K562 (cell line): ENCODE measurements around the gene MTREX. TPM values are rescaled to one million over a fixed set of nuclear protein-coding genes. Genes with fewer than 3 reads are reported as not detected.

Source experiments
- ATAC-seq: fragments of 200-7000 bp; cut with Tn5 transposase; 3 replicates; pipeline ENCODE4 v1.9.1; 2020; ENCODE audit warnings: moderate library complexity
- BruUV-seq: library from RNA; stranded (reverse); fragments of 400-500 nt; replicated peaks from 2 replicates; lab custom pipeline; 2021; lab: Mats Ljungman, UMichigan
- CTCF ChIA-PET: fragments of 300-600 bp; formaldehyde crosslinking; extraction: SDS; loops from one replicate; lab custom pipeline; 2021; ENCODE audit warnings: low intra/inter-chr PET ratio; lab: Yijun Ruan, JAX
- POLR2A ChIA-PET: fragments of 300-600, 350-650 bp; sonication (Branson Sonifier 250); formaldehyde crosslinking; extraction: SDS; loops from one replicate; lab custom pipeline; 2021; ENCODE audit warnings: antibody characterized with exemption, inconsistent platforms; lab: Yijun Ruan, JAX
- DNase-seq, 4 experiments: peaks; one replicate each; pipeline versions ENCODE4 v3.0.0 to v3.0.0-alpha.2; 2011 to 2018; ENCODE audit warnings: low spot score in 3 of 4, mixed read lengths in 3 of 4; ENCODE audit errors: extremely low read depth in 1 of 4
- FAIRE-seq: peaks from 2 replicates; lab custom pipeline; 2011; peaks lifted over from hg19 to GRCh38; lab: Jason Lieb, UNC
- H2AFZ ChIP-seq: 2 replicates; pipeline ENCODE4 v1.6.0; 2011; ENCODE audit warnings: low read depth, low read length, control low read depth, inconsistent platforms
- H3K27ac ChIP-seq: fragments of 200-600 bp; 3 replicates; pipeline ENCODE4 v1.8.0; 2011; ENCODE audit warnings: low read depth, mild to moderate bottlenecking, control low read depth, inconsistent platforms, low read length, moderate library complexity, mixed read lengths; ENCODE audit errors: extremely low read depth
- H3K27me3 ChIP-seq, 2 experiments: fragments of 300-600 bp in 1 of 2; 2 replicates in 1 of 2; 3 replicates in 1 of 2; pipeline versions ENCODE4 v1.6.0 to v1.8.0; 2011; ENCODE audit warnings: inconsistent platforms in 2 of 2, low read length in 2 of 2, mild to moderate bottlenecking in 1 of 2, mixed read lengths in 1 of 2, moderate library complexity in 1 of 2; ENCODE audit not compliant: control insufficient read depth in 2 of 2, insufficient read depth in 2 of 2
- H3K36me3 ChIP-seq: fragments of 300-600 bp; 3 replicates; pipeline ENCODE4 v1.8.0; 2011; ENCODE audit warnings: mild to moderate bottlenecking, low read length, inconsistent platforms; ENCODE audit not compliant: control insufficient read depth, insufficient read depth
- H3K4me1 ChIP-seq, 2 experiments: fragments of 200-600 bp in 1 of 2; replicated peaks in 1 of 2; 2 replicates in 1 of 2; 3 replicates in 1 of 2; pipeline versions ENCODE4 v1.5.1 to v1.8.0; 2011; ENCODE audit warnings: inconsistent platforms in 2 of 2, low read length in 2 of 2, mild to moderate bottlenecking in 1 of 2, mixed read lengths in 1 of 2, moderate library complexity in 1 of 2; ENCODE audit not compliant: control insufficient read depth in 2 of 2, insufficient read depth in 2 of 2
- H3K4me2 ChIP-seq: 2 replicates; pipeline ENCODE4 v1.6.1; 2011; ENCODE audit warnings: low read length, control low read depth, inconsistent platforms, mixed read lengths; ENCODE audit not compliant: insufficient read depth
- H3K4me3 ChIP-seq: fragments of 200-600 bp; sonication (generic), shearing (Covaris generic); 2 replicates; pipeline ENCODE4 v1.5.1; 2016; ENCODE audit warnings: control low read depth, inconsistent platforms
- H3K79me2 ChIP-seq: fragments of 200-600 bp; 3 replicates; pipeline ENCODE4 v1.8.0; 2011; ENCODE audit warnings: low read length, inconsistent platforms; ENCODE audit not compliant: control insufficient read depth, insufficient read depth
- H3K9ac ChIP-seq, 2 experiments: 2 replicates each; pipeline versions ENCODE4 v1.6.0 to v1.6.1; 2011; ENCODE audit warnings: low read depth in 2 of 2, low read length in 2 of 2, control low read depth in 1 of 2, inconsistent platforms in 1 of 2, mild to moderate bottlenecking in 1 of 2, mixed read lengths in 1 of 2; ENCODE audit not compliant: insufficient read depth in 1 of 2
- H3K9me1 ChIP-seq: one replicate; pipeline ENCODE4 v1.6.0; 2011; ENCODE audit warnings: inconsistent platforms, mild to moderate bottlenecking, low read length, moderate library complexity; ENCODE audit not compliant: control insufficient read depth, insufficient read depth
- H3K9me3 ChIP-seq: replicated peaks from 2 replicates; pipeline ENCODE4 v1.5.1; 2011; ENCODE audit warnings: low read depth, low read length, inconsistent platforms; ENCODE audit not compliant: control insufficient read depth, insufficient read depth
- H4K20me1 ChIP-seq: replicated peaks from 2 replicates; pipeline ENCODE4 v1.6.1; 2011; ENCODE audit warnings: low read length, inconsistent platforms, mixed read lengths; ENCODE audit not compliant: control insufficient read depth, insufficient read depth
- DACH1 ChIP-seq: fragments of 450-650 bp; IDR thresholded peaks from 2 replicates; pipeline ENCODE4 v1.6.1; 2018; ENCODE audit not compliant: partially characterized antibody
- FOXJ3 ChIP-seq: sonication (generic); formaldehyde crosslinking; IDR thresholded peaks from 2 replicates; pipeline ENCODE4 v1.4.0; 2020; ENCODE audit warnings: mild to moderate bottlenecking, missing genetic modification reagents
- NCOA4 ChIP-seq: fragments of 450-650 bp; IDR thresholded peaks from 2 replicates; pipeline ENCODE4 v1.6.1; 2018; ENCODE audit warnings: mild to moderate bottlenecking; ENCODE audit not compliant: partially characterized antibody
- NFRKB ChIP-seq: fragments of 450-650 bp; IDR thresholded peaks from 2 replicates; pipeline ENCODE4 v1.6.1; 2016; ENCODE audit warnings: low read depth
- NR4A1 ChIP-seq, 2 experiments: fragments of 250-450 bp in 1 of 2; fragments of 450-650 bp in 1 of 2; sonication (Bioruptor Pico) in 1 of 2; IDR thresholded peaks; 2 replicates each; pipeline versions ENCODE4 v1.4.0 to v1.6.1; 2016 to 2020; ENCODE audit warnings: mild to moderate bottlenecking in 2 of 2, missing compliant biosample characterization in 1 of 2, missing genetic modification characterization in 1 of 2, moderate library complexity in 1 of 2
- POLR3A ChIP-seq: IDR thresholded peaks from 2 replicates; pipeline ENCODE4 v1.6.1; 2011; ENCODE audit warnings: borderline replicate concordance, mild to moderate bottlenecking, moderate library complexity; ENCODE audit not compliant: insufficient read length, insufficient read depth; ENCODE audit errors: extremely low read depth
- RBBP5 ChIP-seq: fragments of 200-600 bp; sonication (generic); IDR thresholded peaks from 2 replicates; pipeline ENCODE4 v1.6.1; 2012; ENCODE audit warnings: borderline replicate concordance, mild to moderate bottlenecking, low read length, control low read depth, inconsistent platforms; ENCODE audit not compliant: insufficient read depth, poor library complexity, severe bottlenecking
- SMARCB1 ChIP-seq: IDR thresholded peaks from 2 replicates; pipeline ENCODE4 v1.6.1; 2011; ENCODE audit warnings: improper control_type of control experiment, low read depth; ENCODE audit not compliant: insufficient read length
- SMC3 ChIP-seq: conservative IDR thresholded peaks from 2 replicates; pipeline ENCODE4 v1.6.1; 2011; ENCODE audit warnings: low read depth, low read length, improper control_type of control experiment; ENCODE audit not compliant: insufficient read depth
- ZNF282 ChIP-seq: sonication (generic); formaldehyde crosslinking; IDR thresholded peaks from 2 replicates; pipeline ENCODE4 v1.8.1; 2023; ENCODE audit warnings: missing genetic modification reagents
- WGBS: fragments of 100-300 bp; shearing (Covaris generic); methylation state at CpG from one replicate; pipeline ENCODE4 v1.1.6; 2016; ENCODE audit warnings: low coverage, mixed read lengths; ENCODE audit not compliant: insufficient coverage; ENCODE audit errors: missing lambda C conversion rate; 5-methylcytosine and 5-hydroxymethylcytosine counted together
- in situ Hi-C: fragments of 300-500 bp; cut with MboI; formaldehyde crosslinking; loops from 4 replicates; pipeline ENCODE4 v1.15.0; 2018; ENCODE audit warnings: inconsistent platforms, mixed read lengths
- intact Hi-C: fragments of 100-400 bp; cut with micrococcal nuclease; formaldehyde crosslinking; loops from 2 replicates; pipeline ENCODE4 v1.14.2; 2022
- polyA plus RNA-seq, 8 experiments: library from polyadenylated mRNA; depleted of rRNA in 4 of 8; stranded (reverse) in 5 of 8; unstranded in 3 of 8; fragments of >200 nt; fragmentation: Nextera tagmentation in 2 of 8; fragmentation: Illumina TruSeq in 1 of 8; extraction: Ambion mirVana in 2 of 8; extraction: Trizol in 1 of 8; gene quantifications; 2 replicates each; pipeline versions ENCODE4 v1.2.1 to v1.2.3, GENCODE V29; 2011 to 2014; ENCODE audit warnings: inconsistent platforms in 1 of 8, missing spikeins in 1 of 8
- total RNA-seq, 7 experiments: library from RNA; depleted of rRNA in 6 of 7; stranded (reverse); fragments of >200 nt in 6 of 7; fragmentation: Illumina TruSeq in 2 of 7; extraction: Trizol in 2 of 7; gene quantifications; 2 replicates each; pipeline versions ENCODE4 v1.2.1 to v1.2.3, GENCODE V29; 2011 to 2021; ENCODE audit warnings: low replicate concordance in 1 of 7
- TF ChIP-seq, protein P1 (sequence below): fragments of 250-450 bp; sonication (Bioruptor Pico); IDR thresholded peaks from 2 replicates; pipeline ENCODE4 v1.6.1; 2021; ENCODE audit warnings: mild to moderate bottlenecking
- TF ChIP-seq, protein P2 (sequence below): fragments of 250-450 bp; sonication (Bioruptor Pico); IDR thresholded peaks from 2 replicates; pipeline ENCODE4 v1.5.0; 2021
- TF ChIP-seq, protein P3 (sequence below): sonication (generic); formaldehyde crosslinking; IDR thresholded peaks from 2 replicates; pipeline ENCODE4 v1.8.0; 2022; ENCODE audit warnings: missing genetic modification reagents, mild to moderate bottlenecking, borderline replicate concordance
- TF ChIP-seq, protein P4 (sequence below): fragments of 450-650 bp; IDR thresholded peaks from 2 replicates; pipeline ENCODE4 v1.6.1; 2016; ENCODE audit warnings: antibody characterized with exemption

Gene MTREX
- total and polyA plus RNA-seq, 9 of the 15 experiments (the other 6 are each of a cell fraction or from before 2014, with no cell fraction given) = 52.9 to 193 (median 150) TPM

DNA sequence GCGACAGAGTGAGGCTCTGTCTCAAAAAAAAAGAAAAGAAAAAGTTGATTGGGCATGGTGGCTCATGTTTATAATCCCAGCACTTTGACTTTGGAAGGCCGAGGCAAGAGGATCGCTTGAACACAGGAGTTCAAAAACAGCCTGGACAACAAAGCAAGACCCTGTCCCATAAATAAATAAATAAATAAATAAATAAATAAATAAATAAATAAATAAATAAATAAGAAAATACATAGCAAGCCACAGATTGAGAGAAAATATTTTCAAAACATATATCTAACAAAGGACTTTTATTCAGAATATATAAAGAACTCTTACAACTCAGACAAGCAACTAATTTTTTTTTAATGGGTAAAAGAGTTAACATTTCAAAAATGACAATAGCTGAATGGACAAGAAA is 155.8 kb downstream of the MTREX start:
- CTCF ChIA-PET = no interaction called here
- Histone ChIP-seq H2AFZ (no peak overlapping the region), H3K4me3 (no peak overlapping the region), H3K4me2 (no peak overlapping the region), H3K27me3 (peaks cover 8% of the 10 kb centered on the region in 2 experiments; a peak in 4 of 5 replicates), H3K9ac (no peak overlapping the region), H3K36me3 (no peaks in the 10 kb centered on the region), H3K9me1 (no peaks in the 10 kb centered on the region), H3K27ac (no peak overlapping the region), H3K79me2 (no peaks in the 10 kb centered on the region), H4K20me1 (no peaks in the 10 kb centered on the region), H3K4me1 (no peaks in the 10 kb centered on the region), H3K9me3 (no peaks in the 10 kb centered on the region)
- FAIRE-seq (no peak), DNase-seq (no peak), ATAC-seq (no peak)
- 2% methylated on average over 3 of the region's 3 CpGs for WGBS
- no TSS peak for BruUV-seq
- TF ChIP-seq SMC3 (no peak), POLR3A (no peak), FOXJ3 (CRISPR knock-in tag) (no peak), RBBP5 (no peak), SMARCB1 (no peak), NCOA4 (no peak), ZNF282 (no peak), NFRKB (no peak), DACH1 (no peak), NR4A1 (CRISPR knock-in tag; IDR thresholded peaks at IDR 0.05) (no peak), NR4A1 (tag; IDR thresholded peaks at IDR 0.05) (no peak)
- TF ChIP-seq, protein P1, sequence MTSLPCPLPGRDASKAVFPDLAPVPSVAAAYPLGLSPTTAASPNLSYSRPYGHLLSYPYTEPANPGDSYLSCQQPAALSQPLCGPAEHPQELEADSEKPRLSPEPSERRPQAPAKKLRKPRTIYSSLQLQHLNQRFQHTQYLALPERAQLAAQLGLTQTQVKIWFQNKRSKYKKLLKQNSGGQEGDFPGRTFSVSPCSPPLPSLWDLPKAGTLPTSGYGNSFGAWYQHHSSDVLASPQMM (CRISPR knock-in tag) = no peak
- TF ChIP-seq, protein P2, sequence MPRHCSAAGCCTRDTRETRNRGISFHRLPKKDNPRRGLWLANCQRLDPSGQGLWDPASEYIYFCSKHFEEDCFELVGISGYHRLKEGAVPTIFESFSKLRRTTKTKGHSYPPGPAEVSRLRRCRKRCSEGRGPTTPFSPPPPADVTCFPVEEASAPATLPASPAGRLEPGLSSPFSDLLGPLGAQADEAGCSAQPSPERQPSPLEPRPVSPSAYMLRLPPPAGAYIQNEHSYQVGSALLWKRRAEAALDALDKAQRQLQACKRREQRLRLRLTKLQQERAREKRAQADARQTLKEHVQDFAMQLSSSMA (CRISPR knock-in tag) = no peak
- TF ChIP-seq, protein P3, sequence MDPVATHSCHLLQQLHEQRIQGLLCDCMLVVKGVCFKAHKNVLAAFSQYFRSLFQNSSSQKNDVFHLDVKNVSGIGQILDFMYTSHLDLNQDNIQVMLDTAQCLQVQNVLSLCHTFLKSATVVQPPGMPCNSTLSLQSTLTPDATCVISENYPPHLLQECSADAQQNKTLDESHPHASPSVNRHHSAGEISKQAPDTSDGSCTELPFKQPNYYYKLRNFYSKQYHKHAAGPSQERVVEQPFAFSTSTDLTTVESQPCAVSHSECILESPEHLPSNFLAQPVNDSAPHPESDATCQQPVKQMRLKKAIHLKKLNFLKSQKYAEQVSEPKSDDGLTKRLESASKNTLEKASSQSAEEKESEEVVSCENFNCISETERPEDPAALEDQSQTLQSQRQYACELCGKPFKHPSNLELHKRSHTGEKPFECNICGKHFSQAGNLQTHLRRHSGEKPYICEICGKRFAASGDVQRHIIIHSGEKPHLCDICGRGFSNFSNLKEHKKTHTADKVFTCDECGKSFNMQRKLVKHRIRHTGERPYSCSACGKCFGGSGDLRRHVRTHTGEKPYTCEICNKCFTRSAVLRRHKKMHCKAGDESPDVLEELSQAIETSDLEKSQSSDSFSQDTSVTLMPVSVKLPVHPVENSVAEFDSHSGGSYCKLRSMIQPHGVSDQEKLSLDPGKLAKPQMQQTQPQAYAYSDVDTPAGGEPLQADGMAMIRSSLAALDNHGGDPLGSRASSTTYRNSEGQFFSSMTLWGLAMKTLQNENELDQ (CRISPR knock-in tag) = no peak
- TF ChIP-seq, protein P4, sequence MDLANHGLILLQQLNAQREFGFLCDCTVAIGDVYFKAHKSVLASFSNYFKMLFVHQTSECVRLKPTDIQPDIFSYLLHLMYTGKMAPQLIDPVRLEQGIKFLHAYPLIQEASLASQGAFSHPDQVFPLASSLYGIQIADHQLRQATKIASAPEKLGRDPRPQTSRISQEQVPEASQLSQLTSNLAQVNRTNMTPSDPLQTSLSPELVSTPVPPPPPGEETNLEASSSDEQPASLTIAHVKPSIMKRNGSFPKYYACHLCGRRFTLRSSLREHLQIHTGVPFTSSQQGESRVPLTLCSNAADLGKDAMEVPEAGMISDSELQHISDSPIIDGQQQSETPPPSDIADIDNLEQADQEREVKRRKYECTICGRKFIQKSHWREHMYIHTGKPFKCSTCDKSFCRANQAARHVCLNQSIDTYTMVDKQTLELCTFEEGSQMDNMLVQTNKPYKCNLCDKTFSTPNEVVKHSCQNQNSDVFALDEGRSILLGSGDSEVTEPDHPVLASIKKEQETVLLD = no peak
- intact Hi-C loops (no loop called here), in situ Hi-C loops (no loop called here)
- POLR2A ChIA-PET = no interaction called here
